Ecto neural progenitor cell (in vitro differentiated cells): ENCODE measurements around the gene MMP12.

ENCODE experiments used
- DNase-seq: peaks from one replicate; pipeline ENCODE4 v3.0.0-alpha.2; 2018; ENCODE audit warnings: low spot score

Gene MMP12

DNA sequence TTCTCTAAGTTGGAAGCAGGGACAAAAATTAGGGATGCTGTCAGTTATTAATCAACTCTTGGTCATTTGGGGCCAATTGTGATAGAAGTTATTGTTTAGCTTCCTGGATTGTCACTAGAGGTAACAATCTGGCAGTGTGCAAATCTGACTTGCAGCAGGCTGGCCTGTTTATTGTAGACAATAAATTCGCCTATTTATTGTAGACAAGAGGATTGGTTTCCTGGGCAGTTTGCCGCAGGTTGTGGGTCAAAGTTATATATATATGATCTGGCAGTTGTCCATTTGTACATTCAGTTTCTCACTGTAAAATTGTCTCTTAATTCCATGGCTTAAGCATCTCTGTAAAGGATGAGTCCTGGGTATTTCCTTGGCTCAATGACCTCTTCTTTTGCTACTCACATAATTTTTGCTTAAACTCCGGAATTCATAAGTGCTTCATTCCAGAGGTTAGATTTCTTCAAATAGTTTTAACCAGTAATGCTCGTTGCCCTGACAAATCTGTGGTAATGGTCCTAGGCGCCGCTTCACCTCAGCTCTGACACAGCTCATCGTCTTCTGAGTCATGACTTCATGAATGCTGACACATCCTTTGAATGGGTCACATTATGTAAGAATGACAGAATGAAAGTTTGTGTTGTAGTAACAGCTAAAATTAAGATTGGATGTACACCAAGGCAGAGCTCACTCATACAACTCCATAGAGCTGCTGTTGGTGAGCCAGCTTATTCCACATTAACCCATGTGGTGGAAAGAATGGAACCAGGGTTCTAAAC is 23.6 kb downstream of the MMP12 start:
- DNase-seq, result no peak

DNA sequence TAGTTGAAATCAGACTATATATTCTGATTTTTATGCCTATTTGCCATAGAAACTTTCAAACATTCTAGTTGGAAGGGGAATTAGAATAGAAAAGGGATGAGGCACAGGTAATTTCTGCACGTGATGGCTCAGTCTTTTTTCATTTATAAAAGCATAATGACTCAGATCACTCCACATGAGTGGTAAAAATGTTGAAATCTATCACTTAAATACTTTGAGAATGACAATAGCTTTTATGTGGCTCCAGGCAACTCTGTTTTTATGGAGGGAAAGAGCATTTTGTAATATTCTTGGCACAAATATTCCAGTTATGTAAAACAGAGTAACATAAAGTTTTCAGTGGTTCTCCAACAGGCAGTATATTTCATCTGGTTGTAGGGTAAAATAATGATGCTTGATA is 25.5 kb downstream of the MMP12 start:
- DNase-seq, result no peak

DNA sequence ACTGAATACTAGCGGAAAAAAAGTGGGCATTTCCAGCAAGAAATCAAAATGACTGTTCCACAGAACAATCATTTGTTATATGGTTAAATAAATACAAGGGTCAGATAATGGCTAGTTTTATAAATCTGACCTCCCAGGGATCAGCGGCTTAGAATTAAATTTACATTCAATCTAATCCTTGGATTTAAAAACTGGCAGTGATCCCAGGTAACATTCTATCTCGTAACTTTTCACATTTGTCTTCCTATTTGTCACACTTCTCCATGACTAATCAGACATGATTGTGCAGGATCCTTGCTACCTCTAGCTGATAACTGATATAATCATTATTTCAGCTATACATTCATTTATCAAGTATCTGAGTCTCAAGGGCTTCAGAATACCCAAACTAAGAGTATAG is 28.5 kb downstream of the MMP12 start:
- DNase-seq, result no peak

DNA sequence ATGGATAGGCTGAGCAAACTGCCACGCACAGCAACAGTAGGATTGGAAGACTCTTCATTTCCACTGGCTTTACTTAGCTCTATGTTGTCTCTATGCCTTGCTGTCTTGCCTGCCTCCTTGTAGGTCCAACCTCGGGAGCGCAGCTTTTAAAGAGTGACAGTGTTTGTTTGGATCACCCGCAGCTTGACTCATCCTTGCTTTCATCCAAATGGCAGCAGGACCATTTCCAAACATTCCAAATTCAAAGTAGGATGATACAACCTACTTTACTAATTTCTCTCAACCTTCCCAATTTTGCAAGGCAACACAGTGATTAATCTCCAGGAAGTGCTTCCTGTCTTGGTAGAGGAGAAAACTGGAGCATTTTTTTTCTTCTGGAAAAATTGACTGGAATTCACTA is 31.3 kb downstream of the MMP12 start, which contains the start of gene MMP3:
TSS of gene MMP3 (minus strand) at position 121 of the 400 bp plus-strand sequence. CDS start at position 58, 63 bp downstream.
- no peak for DNase-seq

DNA sequence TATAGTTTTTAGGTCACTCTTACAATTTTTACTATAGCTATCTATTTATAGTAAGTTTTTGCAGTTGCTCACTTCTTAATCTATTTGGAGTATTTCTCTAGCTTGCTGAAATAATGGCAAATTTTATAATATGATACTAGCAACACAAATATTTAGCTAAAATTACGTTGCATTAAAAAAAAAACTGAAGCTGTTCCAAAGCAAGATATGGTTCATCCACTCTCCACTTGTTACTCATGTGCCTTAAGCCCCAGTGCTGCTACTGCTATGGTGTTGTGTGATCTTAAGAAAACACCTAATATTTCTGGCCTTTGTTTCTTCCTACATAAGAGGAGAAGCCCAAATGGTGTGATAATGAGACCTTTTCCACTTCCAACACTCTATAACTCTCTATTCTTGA is 31.9 kb downstream of the MMP12 start:
- no peak for DNase-seq

DNA sequence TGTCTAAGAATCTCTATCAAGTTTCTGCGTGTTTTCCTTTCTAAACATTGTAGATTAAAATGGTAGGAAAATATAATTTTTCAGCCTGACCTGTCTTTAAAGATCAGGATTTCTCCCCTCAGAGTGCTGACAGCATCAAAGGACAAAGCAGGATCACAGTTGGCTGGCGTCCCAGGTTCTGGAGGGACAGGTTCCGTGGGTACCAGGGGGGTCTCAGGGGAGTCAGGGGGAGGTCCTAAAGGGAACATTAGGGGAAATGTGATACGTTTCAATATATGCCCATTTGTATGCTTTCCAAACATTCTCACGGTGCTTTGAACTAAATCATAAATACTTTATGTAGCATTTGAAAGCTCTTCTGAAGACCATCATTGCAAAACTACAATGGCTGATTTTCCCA is 34.8 kb downstream of the MMP12 start:
- no peak for DNase-seq

DNA sequence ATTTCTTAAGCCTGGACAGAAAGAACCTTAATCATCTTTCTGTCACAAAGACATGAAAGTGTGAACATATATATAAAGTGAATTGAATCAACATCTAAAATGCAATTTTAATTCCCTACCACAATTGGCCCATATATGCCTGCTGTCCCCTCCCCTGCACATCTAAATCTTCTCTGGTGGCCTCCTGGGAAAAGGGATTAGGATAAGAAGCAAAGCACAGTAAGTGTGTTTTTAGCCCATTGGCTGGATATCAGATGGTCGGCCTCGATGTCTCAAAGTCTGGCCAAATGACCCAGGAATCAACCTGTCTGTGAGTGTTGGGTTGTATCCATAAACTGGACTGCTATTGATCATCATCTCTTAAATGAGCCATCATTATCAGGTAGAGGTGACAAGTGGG is 37.1 kb downstream of the MMP12 start:
- no peak for DNase-seq

DNA sequence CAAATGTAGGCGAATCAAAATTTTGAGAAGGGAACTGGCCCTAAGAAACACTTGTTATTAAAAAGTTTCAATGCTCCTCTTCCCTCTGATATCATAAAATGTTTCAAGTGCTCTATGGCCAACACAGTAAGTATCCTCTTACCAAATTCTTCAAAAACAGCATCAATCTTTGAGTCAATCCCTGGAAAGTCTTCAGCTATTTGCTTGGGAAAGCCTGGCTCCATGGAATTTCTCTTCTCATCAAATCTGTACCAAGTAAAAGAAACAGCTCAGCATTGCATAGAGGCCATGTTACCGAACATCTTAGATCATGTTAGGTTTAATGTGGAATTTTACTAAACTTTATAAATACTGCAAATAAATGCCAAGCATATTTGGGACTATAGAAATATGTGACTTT is 37.6 kb downstream of the MMP12 start:
- no peak for DNase-seq

DNA sequence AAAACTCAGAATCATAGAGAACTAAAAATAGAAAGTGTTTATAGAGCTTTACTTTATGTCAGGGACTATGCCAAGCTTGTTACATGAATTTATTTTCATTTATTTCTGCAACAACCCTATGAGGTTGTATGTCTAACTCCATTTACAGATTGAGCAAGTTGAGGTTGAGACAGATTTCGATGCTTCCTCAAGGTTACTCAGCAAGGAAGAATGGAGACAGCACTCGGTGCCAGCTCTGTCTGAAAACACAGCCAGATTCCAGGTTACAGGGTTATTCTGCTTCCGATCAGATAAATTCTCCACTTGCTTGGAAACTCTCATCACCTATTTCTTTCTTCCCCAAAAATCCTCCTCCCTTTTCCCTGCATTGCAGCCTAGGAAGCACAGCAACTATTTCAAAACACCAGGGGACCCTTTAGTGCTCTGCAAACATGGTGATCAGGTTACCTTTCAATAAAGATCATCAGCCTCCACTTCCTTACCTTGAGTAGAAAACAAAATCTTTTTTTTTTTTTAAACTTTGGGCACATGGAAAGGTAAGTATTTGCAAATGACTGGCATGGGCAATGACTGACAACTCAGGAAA is 38.4 kb downstream of the MMP12 start:
- DNase-seq, result no peak

DNA sequence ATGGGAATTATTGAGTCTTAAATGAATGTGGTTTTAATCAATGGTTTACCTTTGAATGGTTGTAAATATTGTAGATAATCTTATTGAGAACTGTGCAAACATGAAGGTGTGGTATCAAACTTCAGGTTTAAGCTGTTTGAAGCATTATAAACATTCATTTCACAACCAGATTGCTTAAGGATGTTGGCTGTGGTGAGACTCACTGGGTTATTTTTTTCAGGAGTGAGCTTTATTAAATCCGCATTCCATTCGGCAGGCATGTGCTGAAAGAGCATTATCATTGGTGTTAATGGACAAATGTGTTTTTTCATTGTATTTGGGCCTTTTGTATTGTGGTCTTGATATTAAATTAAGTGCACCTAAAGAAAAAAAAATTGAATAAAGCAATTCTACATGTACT is 41.1 kb downstream of the MMP12 start:
- DNase-seq, result no peak

DNA sequence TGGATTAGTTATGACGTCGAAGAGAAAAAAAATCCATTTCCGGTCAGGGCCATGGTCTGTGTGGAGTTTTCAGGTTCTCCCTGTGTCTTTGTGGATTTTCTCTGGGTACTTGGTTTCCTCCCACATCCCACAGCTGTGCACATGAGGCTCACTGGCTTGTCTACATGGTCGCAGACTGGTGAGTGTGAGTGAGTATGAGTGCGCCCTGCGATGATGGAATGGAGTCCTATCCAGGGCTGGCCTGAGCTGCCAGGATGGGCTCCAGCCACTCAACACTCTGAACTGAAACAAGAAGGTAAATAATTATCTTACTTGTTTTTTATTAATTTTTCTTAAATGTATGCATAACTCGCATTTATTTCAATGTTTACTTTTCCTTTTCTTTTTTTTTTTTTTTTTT is 42.2 kb downstream of the MMP12 start:
- DNase-seq, result no peak

DNA sequence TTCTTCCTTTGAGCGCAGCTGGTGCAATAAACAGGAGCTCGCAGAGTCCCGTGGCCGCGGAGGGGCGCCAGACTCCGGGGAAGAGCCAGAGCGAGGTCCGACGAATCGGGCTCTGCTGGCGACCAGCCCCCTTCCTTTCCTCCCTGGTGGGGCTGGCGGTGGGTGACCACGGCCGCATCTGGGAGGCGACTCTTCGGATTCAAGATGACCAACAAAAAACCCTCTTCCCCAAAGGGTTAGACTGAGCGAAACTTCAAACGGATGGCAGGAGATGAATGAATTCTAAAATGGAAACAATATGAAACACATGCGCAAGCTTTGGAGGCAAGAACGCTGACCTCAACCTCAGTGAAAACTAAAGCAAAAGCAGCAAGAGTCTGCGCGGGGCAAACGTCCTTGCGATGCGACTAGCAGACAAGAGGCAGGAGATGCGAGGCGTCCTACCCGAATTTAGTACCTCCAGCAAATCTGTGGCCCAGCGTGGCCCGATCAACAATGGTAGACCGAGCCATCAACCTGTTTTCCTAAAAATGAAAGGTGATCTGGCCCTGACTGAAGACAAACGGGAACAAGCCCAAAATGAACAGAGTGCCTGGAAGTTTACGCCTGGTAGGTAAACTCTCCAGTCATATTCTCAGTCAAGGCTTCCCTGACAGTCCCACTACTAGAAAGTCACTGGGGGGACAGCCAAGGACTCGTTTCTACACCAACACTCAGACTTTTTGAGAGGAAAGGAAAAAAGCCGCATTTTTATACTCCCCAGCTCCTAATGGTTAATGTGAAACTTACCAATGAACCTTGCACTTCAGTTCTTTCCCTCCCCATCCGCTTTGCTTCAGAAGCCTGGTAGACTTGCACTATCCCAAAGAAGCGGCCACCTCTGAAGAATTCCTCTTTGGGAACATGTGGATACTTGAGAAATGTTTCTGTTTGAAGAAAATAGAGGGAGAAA is 43.0 kb downstream of the MMP12 start:
- DNase-seq, result peak; percentile 73

DNA sequence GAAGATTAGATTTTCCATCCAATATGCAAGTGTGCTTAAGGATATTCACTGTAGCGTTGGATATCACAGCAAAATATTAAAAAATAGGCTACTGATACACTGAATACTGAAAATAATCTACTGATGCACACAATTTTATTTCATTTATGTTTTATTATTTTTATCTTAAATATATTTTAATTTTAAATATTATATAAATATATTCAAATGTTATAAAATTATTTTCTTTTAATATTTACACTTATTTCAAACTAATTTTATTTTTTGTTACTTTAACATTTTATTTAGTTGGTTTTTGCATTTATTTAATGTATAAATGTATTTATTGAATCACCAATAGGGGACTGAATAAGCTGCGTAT is 43.7 kb downstream of the MMP12 start:
- DNase-seq, result no peak

DNA sequence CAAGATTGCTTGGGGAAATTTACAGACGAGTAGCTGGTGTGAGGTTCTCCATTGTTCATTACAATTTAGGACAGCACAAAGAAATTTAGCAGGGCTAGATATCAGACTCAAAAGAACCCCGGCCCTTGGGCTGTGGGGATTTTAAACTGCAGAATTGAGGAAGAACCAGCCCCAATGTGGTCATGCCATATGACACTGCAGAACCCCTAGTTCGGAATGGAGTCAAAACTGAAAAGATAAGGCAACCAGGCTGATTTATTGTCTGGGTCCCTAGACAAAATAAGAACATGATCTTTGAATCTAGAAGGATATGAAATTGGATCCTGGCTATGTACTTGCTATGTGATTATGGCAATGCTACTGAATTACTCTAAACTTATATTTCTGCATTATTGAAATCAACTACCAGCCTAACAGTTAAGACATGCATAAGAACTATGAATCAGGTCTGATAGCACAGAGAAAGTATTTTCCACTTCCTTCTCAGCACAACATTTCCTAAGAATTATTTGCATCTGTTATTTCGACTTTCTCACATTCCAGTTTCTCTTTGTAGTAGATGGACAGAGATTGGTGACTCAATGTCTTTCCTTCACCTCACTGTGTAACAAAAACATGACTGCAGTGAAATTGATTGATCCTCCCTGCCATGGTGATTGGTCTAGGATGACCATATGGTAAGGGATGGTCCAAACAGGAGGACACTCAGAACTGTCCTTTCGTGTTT is 44.6 kb downstream of the MMP12 start:
- DNase-seq, result no peak

DNA sequence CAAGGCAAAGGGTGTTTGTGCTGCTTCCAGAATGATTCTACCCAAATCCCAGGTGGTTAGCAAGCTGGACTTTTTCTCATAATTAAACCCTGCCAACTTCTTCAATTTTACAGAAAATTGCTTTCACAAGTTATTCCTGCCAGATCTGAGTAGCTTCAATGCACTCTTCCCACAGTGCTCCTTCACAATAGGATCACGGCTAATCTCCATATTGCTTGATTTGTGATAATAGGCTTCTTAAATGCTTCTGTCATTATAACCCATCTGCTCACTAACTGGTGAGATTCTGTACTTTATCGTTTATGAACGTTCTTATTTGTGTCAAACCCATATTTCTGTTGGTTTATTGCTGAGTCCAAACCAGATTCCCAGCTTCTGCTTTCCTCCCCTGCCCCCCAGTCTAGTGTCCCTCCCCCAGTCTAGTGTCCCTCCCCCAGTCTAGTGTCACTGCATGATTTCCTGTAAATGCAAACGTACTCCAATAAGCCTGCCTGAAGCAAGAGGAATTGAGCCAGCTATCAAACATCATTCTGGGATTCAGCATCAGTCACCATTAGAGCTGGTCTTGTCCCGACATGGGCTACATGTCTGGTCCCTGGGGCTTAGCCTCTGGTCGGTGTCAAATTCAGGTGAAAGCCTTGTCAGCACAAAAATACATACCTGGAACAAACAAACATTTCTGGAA is 45.3 kb downstream of the MMP12 start:
- no peak for DNase-seq

DNA sequence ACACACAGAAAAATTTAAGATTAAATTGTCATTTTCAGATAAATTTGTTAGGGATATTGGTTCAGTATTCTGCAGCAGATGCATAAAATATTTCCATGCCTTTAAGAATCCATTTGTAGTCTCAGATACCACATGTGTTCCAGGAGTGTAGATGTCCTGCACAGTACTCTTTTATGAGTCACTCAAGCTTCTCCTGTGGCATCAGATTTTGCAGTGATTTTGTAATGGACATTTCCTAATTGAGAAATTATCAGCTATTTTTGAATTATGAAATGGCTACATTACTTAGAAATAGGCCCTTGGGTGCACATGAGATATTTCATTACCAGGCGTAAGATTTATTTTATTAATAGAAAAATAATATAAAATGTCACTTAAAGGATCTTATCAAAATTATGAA is 50.2 kb downstream of the MMP12 start:
- no peak for DNase-seq

DNA sequence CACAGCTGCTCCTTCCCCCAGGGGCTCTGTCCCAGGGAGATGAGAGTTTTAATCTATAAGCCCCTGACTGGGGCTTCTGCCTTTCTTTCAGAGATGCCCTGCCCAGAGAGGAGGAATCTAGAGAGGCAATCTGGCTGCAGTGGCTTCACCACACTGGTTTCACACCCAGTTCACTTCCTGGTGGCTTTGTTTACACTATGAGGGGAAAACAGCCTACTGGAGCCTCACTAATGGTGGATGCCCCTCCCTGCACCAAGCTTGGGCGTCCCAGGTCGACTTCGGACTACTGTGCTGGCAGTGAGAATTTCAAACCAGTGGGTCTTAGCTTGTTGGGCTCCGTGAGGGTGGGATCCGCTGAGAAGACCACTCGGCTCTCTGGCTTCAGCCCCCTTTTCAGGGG is 55.3 kb downstream of the MMP12 start:
- DNase-seq, result no peak

DNA sequence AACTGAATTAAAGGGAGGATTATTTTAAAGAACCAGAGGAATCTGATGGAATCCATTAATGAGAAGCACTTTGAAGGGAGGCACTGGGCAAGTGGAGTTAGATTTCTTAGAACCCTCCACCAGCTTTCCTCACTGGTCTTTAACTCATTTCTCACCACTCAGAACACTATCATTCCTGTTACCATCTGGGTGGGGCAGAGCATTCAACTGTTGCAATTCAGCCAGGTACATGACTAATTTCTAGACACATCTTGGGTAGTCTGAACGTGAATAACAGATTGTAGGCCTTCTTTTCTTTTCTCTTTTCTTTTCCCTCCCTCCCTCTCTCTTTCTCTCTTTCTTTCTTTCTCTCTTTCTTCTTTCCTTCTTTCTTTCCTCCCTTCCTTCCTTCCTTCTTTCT is 61.3 kb downstream of the MMP12 start:
- DNase-seq, result no peak
